Trophoblast cell (in vitro differentiated cells and primary cell): ENCODE results near the gene TSHZ2.

Experiments
- DNase-seq, 2 donors: peaks; one replicate each; pipeline ENCODE4 v3.0.0-alpha.2; 2016
- H2AFZ ChIP-seq: 2 replicates; pipeline ENCODE4 v1.6.1; 2013; ENCODE audit warnings: low read length, moderate library complexity, mild to moderate bottlenecking; ENCODE audit not compliant: insufficient read depth, poor library complexity
- H2AK5ac ChIP-seq: 2 replicates; pipeline ENCODE4 v1.6.1; 2013; ENCODE audit warnings: mild to moderate bottlenecking, low read length
- H2BK120ac ChIP-seq: 2 replicates; pipeline ENCODE4 v1.6.1; 2013; ENCODE audit warnings: low read length, mild to moderate bottlenecking, moderate library complexity; ENCODE audit not compliant: insufficient read depth, poor library complexity
- H2BK12ac ChIP-seq: 2 replicates; pipeline ENCODE4 v1.6.1; 2013; ENCODE audit warnings: mild to moderate bottlenecking, low read length, moderate library complexity
- H2BK5ac ChIP-seq: 2 replicates; pipeline ENCODE4 v1.6.1; 2013; ENCODE audit warnings: low read length, low read depth, moderate library complexity, mild to moderate bottlenecking; ENCODE audit not compliant: poor library complexity
- H3K14ac ChIP-seq: 2 replicates; pipeline ENCODE4 v1.6.1; 2013; ENCODE audit warnings: mild to moderate bottlenecking, low read length
- H3K18ac ChIP-seq: 2 replicates; pipeline ENCODE4 v1.6.1; 2013; ENCODE audit warnings: mild to moderate bottlenecking, low read length
- H3K23ac ChIP-seq: 2 replicates; pipeline ENCODE4 v1.6.1; 2013; ENCODE audit warnings: low read length
- H3K27ac ChIP-seq: 2 replicates; pipeline ENCODE4 v1.5.1; 2013; ENCODE audit warnings: low read depth, mild to moderate bottlenecking, inconsistent platforms, low read length, moderate library complexity
- H3K27me3 ChIP-seq: 2 replicates; pipeline ENCODE4 v1.6.1; 2013; ENCODE audit warnings: inconsistent platforms, mild to moderate bottlenecking, low read length, moderate library complexity; ENCODE audit not compliant: insufficient read depth
- H3K36me3 ChIP-seq, 2 experiments: 1 replicate in 1 of 2; 2 replicates in 1 of 2; pipeline ENCODE4 v1.6.1; 2013; ENCODE audit warnings: low read length in 2 of 2, mild to moderate bottlenecking in 2 of 2, moderate library complexity in 1 of 2; ENCODE audit not compliant: insufficient read depth in 2 of 2, control insufficient read depth in 1 of 2
- H3K4ac ChIP-seq: 2 replicates; pipeline ENCODE4 v1.6.1; 2013; ENCODE audit warnings: low read depth, mild to moderate bottlenecking, low read length, moderate library complexity
- H3K4me1 ChIP-seq, 2 experiments: 1 replicate in 1 of 2; 2 replicates in 1 of 2; pipeline ENCODE4 v1.6.1; 2013; ENCODE audit warnings: low read length in 2 of 2, mild to moderate bottlenecking in 2 of 2, moderate library complexity in 1 of 2; ENCODE audit not compliant: insufficient read depth in 2 of 2, control insufficient read depth in 1 of 2
- H3K4me2 ChIP-seq: 2 replicates; pipeline ENCODE4 v1.6.1; 2013; ENCODE audit warnings: inconsistent platforms, mild to moderate bottlenecking, low read length, moderate library complexity
- H3K4me3 ChIP-seq: 2 replicates; pipeline ENCODE4 v1.5.1; 2013; ENCODE audit warnings: mild to moderate bottlenecking, low read depth, low read length, inconsistent platforms
- H3K79me1 ChIP-seq: one replicate; pipeline ENCODE4 v1.6.1; 2013; ENCODE audit warnings: low read length
- H3K79me2 ChIP-seq: 2 replicates; pipeline ENCODE4 v1.6.1; 2013; ENCODE audit warnings: low read length, mild to moderate bottlenecking; ENCODE audit not compliant: control insufficient read depth, insufficient read depth, poor library complexity
- H3K9ac ChIP-seq: 2 replicates; pipeline ENCODE4 v1.6.1; 2013; ENCODE audit warnings: mild to moderate bottlenecking, low read length
- H3K9me3 ChIP-seq: 2 replicates; pipeline ENCODE4 v1.6.1; 2013; ENCODE audit warnings: low read depth, mild to moderate bottlenecking, control low read depth, inconsistent platforms, low read length; ENCODE audit not compliant: insufficient read depth
- H4K12ac ChIP-seq: 2 replicates; pipeline ENCODE4 v1.6.1; 2013; ENCODE audit warnings: low read depth, mild to moderate bottlenecking, low read length, moderate library complexity
- H4K8ac ChIP-seq: 2 replicates; pipeline ENCODE4 v1.6.1; 2013; ENCODE audit warnings: low read depth, mild to moderate bottlenecking, low read length, moderate library complexity
- H4K91ac ChIP-seq: one replicate; pipeline ENCODE4 v1.6.1; 2013; ENCODE audit warnings: low read depth, mild to moderate bottlenecking, low read length, moderate library complexity
- WGBS: extraction: QIAGEN DNeasy Blood & Tissue Kit; methylation state at CpG from one replicate; pipeline ENCODE4 v1.1.7; 2013; ENCODE audit warnings: missing lambda C conversion rate; ENCODE audit not compliant: insufficient read length, insufficient coverage; ENCODE audit errors: extremely low coverage; 5-methylcytosine and 5-hydroxymethylcytosine counted together

TSHZ2 gene

GRCh38 chr20:53191957-53192356 is 219.8 kb downstream of the TSHZ2 start:
- Histone ChIP-seq H3K18ac (no peak overlapping the region), H3K9me3 (peaks cover 2% of the 10 kb centered on the region), H2BK5ac (no peak overlapping the region), H2AFZ (no peak overlapping the region), H2BK120ac (no peak overlapping the region), H3K4ac (no peak overlapping the region), H4K91ac (no peak overlapping the region), H2BK12ac (no peak overlapping the region), H2AK5ac (no peak overlapping the region), H3K4me3 (no peak overlapping the region), H3K23ac (no peak overlapping the region), H4K12ac (no peak overlapping the region), H3K14ac (no peak overlapping the region), H3K36me3 (no peaks in the 10 kb centered on the region), H3K9ac (no peak overlapping the region), H3K4me2 (no peak overlapping the region), H3K27ac (no peak overlapping the region), H3K4me1 (no peaks in the 10 kb centered on the region), H3K79me2 (no peaks in the 10 kb centered on the region), H3K27me3 (no peaks in the 10 kb centered on the region), H4K8ac (no peak overlapping the region), H3K79me1 (no peaks in the 10 kb centered on the region)
- WGBS = no CpG with 5 or more reads among the region's 2 CpGs
- no peak for DNase-seq

DNA sequence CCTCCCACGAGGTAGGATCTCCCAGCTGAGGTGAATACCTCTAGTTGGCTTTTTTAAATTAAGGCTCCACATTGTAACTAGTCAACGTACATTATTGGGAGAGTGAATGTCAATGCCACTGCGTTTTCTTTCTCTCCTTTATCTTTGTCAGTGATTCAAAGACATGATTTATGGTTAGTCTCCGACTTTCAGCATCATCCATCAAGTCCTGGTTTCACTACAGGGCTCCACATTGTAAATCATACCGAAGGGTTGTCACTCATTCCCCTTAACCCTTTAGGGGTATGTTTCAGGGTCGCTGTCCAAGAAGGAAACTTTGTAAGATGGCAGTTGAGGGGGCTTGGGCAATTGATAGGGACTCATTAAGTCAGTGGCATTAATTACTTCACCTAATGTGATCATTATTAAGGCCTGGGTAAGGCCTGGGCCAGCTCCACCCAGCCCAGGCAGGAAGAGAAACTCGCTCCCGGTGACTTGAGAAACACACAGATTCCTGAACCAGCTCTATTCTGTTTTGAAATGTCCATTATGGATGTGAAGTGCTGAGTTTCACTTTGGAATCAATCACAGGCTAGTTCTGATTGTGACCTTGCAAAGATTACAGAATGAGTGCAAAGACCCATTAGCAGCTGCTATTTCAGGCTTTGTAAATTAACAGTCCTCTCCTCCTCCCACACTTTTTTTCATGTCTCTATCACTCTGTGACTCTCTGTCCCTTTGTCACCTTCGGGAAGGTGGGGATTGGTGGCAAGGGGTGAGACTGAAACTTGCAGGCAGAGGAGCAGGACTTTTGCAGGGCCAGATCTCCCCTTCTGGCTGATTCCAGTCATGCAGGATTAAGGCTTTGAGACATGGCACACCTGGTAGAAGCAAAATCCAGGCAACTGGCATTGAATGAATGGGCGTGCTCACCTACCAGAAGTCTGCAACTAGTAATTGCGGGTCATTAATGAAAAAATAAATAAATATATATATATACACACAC is 222.4 kb downstream of the TSHZ2 start:
- Histone ChIP-seq H2BK12ac (no peak overlapping the region), H2BK5ac (no peak overlapping the region), H3K14ac (no peak overlapping the region), H3K27me3 (no peaks in the 10 kb centered on the region), H2AFZ (no peak overlapping the region), H3K36me3 (no peaks in the 10 kb centered on the region), H3K79me1 (no peaks in the 10 kb centered on the region), H3K4me1 (no peaks in the 10 kb centered on the region), H2AK5ac (no peak overlapping the region), H3K4ac (no peak overlapping the region), H3K9me3 (peaks cover 2% of the 10 kb centered on the region), H3K9ac (no peak overlapping the region), H4K8ac (no peak overlapping the region), H3K4me2 (no peak overlapping the region), H3K4me3 (no peak overlapping the region), H4K12ac (no peak overlapping the region), H3K27ac (no peak overlapping the region), H4K91ac (no peak overlapping the region), H3K18ac (no peak overlapping the region), H2BK120ac (no peak overlapping the region), H3K79me2 (no peaks in the 10 kb centered on the region), H3K23ac (no peak overlapping the region)
- no CpG with 5 or more reads among the region's 11 CpGs for WGBS
- no peak for DNase-seq

GRCh38 chr20:53195876-53196610 is 223.9 kb downstream of the TSHZ2 start:
- H3K4ac ChIP-seq = no peak overlapping the region
- WGBS = no CpG with 5 or more reads among the region's 16 CpGs
- no peaks in the 10 kb centered on the region for H3K79me1 ChIP-seq
- H3K14ac ChIP-seq = no peak overlapping the region
- H4K8ac ChIP-seq = no peak overlapping the region
- H2BK5ac ChIP-seq = no peak overlapping the region
- no peaks in the 10 kb centered on the region for H3K4me1 ChIP-seq
- H3K27me3 ChIP-seq = no peaks in the 10 kb centered on the region
- H3K4me2 ChIP-seq = no peak overlapping the region
- H2BK12ac ChIP-seq = no peak overlapping the region
- no peak overlapping the region for H2AK5ac ChIP-seq
- no peak overlapping the region for H3K18ac ChIP-seq
- no peak overlapping the region for H3K9ac ChIP-seq
- DNase-seq = no peak
- no peaks in the 10 kb centered on the region for H3K9me3 ChIP-seq
- no peak overlapping the region for H2BK120ac ChIP-seq
- H4K91ac ChIP-seq = no peak overlapping the region
- no peak overlapping the region for H2AFZ ChIP-seq
- H3K23ac ChIP-seq = no peak overlapping the region
- H3K27ac ChIP-seq = no peak overlapping the region
- no peaks in the 10 kb centered on the region for H3K36me3 ChIP-seq
- no peak overlapping the region for H4K12ac ChIP-seq
- no peak overlapping the region for H3K4me3 ChIP-seq
- no peaks in the 10 kb centered on the region for H3K79me2 ChIP-seq

DNA sequence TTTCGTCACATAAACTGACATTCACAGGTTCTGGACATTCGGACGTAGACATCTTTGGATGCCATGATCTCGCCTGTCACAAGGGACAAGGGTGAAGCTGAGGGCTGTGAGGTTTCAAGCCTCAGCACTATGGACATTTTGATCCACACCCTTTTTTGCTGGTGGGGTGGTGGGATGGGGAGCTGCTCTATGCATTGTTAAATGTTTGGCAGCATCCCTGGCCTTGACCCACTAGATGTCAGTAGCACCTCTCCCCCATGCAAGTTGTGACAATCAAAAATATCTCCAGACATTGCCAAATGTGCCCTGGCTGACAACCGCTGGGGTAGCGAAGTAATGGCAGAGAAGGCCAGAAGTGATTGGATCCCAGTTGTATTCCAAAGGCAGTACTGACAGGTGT is 229.4 kb downstream of the TSHZ2 start:
- no CpG with 5 or more reads among the region's 6 CpGs for WGBS
- H2BK12ac ChIP-seq = no peak overlapping the region
- H3K79me2 ChIP-seq = no peaks in the 10 kb centered on the region
- H3K18ac ChIP-seq = no peak overlapping the region
- no peaks in the 10 kb centered on the region for H3K9me3 ChIP-seq
- no peak overlapping the region for H4K8ac ChIP-seq
- no peak overlapping the region for H3K14ac ChIP-seq
- no peak overlapping the region for H2AK5ac ChIP-seq
- no peak overlapping the region for H3K4ac ChIP-seq
- no peak overlapping the region for H3K9ac ChIP-seq
- no peak overlapping the region for H3K23ac ChIP-seq
- no peak overlapping the region for H2BK5ac ChIP-seq
- H3K4me3 ChIP-seq = no peak overlapping the region
- H4K91ac ChIP-seq = no peak overlapping the region
- no peak overlapping the region for H2BK120ac ChIP-seq
- H4K12ac ChIP-seq = no peak overlapping the region
- H3K27me3 ChIP-seq = no peaks in the 10 kb centered on the region
- H2AFZ ChIP-seq = no peak overlapping the region
- no peaks in the 10 kb centered on the region for H3K79me1 ChIP-seq
- DNase-seq = no peak
- H3K4me1 ChIP-seq = no peaks in the 10 kb centered on the region
- no peak overlapping the region for H3K4me2 ChIP-seq
- no peak overlapping the region for H3K27ac ChIP-seq
- H3K36me3 ChIP-seq = no peaks in the 10 kb centered on the region
